TTC549 (cell line): ENCODE measurements around the gene LENG9.
"Not testable (repeated sequence)": the region's sequence is repeated elsewhere in the genome, so short reads cannot be mapped to it uniquely, and the experiment has no call there.

Experiments used
- FAIRE-seq: peaks from 2 replicates; lab custom pipeline; 2012; peaks lifted over from hg19 to GRCh38; lab: Jason Lieb, UNC

Gene LENG9

GRCh38 chr19:54478677-54479266, 15.2 kb upstream of the LENG9 start:
- no peak for FAIRE-seq

DNA sequence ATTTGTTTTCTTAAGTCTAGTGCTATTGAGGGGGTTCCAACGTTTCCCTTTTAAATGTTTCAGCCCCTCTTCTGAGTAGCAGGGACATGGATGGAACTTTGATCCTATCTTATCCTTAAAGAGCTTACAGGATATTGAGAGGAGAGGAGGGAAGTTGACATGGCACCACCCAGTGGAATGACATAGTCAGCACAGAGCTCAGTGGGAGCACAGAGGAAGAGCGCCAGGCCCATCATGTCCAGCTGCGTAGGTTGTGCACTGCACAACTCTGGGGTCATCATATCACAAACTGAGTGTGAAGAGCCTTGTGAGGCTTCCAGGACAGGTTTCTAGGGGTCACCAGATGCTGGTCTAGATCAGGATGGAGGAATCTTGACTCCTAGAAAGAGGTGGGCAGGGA, 14.1 kb upstream of the LENG9 start:
- FAIRE-seq, result no peak

GRCh38 chr19:54475706-54476105, 12.1 kb upstream of the LENG9 start:
- no peak for FAIRE-seq

DNA sequence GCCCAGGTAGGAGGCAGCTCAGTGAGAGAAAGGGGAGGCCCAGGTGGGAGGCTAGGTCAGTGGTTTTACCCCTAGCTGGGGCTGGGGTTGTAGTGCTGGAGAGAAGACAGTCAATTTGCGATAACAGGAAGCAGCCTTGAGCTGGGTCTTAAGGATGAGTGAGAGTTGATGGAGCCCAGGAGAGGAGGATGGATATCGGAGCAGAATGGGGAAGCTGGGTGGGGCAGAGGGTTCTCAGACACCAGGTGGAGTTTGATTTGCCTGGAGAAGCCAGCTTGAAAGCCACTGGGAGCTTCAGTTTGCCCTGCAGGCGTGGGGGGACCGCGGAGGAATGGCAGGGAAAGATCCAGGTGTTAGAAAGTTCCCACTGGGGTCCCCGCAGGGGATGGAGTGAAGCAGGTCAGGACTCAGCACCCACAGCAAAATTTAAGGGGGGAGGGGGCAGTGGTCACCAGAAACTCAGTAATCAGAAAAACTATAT, 10.4 kb upstream of the LENG9 start:
- no peak for FAIRE-seq

DNA sequence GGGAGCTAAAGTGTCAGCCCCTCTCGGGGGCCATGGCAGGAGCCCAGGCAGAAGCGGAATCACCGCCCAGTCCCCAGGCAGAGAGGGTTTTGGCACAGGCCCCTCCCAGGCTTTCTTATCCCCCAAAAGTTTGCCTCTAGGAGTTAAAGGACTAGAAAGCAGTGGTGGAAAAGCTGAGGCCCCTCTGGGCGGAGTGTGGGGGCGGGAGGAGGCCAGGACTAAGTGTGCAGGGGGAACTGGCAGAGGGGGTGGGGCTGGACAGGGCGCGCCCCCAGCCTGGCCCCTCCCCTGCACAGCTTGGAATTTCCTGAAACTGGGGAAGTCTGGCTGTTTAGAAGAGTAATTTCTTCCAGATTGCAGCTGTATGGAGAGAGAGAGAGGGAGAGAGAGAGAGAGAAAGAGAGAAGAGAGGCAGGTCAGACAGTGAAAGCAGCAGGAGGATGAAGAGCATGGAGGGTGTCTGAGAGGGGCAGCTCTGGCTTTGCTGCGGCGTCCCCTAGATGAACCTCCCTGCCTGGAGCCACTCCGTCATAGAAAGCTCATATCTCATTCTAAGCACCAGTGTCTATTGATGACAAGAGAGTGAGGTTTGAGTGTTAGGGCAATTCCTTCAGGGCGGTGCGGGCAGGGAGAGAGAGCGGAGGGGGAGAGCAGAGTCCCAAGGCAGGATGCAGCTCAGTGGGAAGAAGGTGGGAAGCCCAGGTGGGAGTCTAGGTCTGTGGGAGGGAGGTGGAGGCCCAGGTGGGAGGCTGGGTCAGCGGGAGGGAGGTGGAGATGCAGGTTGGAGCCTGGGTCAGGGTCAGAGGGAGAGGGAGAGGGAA, 9.7 kb upstream of the LENG9 start, which contains the start of gene CDC42EP5:
CDC42EP5 (minus strand) TSS at position 226 of the 821 bp plus-strand sequence. CDS start 7,749 bp downstream, outside the sequence.
- peak; percentile 70 for FAIRE-seq

DNA sequence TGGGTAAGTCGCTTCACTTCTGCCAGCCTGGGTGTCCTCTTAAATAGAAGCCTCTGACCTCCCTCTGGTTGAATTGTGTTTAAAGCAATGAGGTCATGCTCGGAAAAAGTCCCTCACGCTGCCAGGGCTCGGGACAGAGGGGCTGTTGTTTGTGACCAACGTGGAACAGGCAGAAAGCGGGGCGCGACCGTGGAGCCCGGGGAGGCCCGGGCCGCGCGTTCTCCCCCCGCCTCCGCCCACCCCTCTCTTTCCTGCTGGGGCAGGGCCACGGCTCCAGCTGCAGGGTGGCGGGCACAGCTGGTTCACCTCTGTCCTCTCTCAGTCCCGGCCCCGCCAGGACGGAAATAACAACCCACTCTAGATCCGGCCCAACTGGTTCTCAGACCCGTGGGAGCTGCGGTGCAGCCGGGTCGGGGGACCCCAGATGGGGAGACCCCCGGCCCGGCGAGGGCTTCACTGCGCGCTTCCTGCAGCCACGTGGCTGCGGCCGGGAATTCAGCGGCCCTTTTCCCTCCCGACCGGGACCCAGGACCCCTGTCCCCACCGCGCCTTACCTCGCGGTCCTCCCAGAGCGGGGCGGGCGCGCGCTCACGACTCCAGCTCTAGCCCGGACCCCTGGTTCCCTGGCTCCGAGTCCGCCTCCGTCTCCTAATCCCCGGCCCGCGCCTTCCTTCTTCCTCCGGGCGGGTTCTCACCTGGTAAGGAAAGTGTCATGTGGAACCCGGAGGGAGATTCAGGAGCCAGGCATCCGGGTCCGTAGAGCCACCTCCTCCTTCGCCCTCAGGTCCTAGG, 7.6 kb upstream of the LENG9 start:
- no peak for FAIRE-seq

DNA sequence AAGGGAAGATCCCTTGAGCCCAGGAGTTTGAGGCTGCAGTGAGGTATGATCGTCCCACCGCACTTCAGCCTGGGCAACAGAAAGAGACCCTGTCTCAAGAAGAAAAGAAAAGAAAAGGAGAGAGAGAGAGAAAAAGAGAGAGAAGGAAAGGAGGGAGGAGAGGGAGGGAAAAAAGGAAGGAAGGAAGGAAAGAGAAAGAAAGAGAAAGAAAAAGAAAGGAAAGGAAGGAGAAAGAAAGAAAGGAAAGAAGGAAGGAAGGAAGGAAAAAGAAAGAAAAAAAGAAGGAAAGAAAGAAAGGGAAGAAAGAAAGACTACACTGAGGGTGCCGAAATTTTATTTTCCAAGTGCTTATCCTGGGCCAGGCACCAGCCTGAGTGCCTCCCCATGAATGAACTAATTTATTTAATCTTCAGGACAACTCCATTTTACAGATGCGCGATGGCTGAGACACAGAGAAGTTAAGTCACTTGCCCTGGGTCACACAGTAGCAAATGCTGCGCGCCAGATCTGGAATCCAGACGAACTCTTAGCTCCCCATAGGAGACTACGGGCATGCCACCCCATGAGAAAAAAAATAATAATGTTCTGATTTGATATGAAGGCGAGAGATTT, 6.8 kb upstream of the LENG9 start:
- no peak for FAIRE-seq

GRCh38 chr19:54469496-54469934, 5.9 kb upstream of the LENG9 start:
- FAIRE-seq, result no peak

DNA sequence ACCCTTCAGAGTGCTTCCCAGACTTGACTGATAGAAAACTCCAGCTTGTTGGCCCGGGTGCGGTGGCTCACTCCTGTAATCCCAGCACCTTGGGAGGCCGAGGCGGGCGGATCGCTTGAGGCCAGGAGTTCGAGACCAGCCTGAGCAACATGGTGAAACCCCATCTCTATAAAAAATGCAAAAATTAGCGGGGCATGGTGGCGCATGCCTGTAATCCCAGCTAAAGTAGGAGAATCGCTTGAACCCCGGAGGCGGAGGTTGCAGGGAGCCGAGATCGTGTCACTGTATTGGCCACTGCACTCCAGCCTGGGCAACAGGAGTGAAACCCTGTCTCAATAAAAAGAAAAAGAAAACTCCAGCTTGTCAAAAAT, 2.5 kb upstream of the LENG9 start:
- not testable (repeated sequence) for FAIRE-seq

GRCh38 chr19:54465426-54466109, 2.0 kb upstream of the LENG9 start:
- FAIRE-seq, result no peak

DNA sequence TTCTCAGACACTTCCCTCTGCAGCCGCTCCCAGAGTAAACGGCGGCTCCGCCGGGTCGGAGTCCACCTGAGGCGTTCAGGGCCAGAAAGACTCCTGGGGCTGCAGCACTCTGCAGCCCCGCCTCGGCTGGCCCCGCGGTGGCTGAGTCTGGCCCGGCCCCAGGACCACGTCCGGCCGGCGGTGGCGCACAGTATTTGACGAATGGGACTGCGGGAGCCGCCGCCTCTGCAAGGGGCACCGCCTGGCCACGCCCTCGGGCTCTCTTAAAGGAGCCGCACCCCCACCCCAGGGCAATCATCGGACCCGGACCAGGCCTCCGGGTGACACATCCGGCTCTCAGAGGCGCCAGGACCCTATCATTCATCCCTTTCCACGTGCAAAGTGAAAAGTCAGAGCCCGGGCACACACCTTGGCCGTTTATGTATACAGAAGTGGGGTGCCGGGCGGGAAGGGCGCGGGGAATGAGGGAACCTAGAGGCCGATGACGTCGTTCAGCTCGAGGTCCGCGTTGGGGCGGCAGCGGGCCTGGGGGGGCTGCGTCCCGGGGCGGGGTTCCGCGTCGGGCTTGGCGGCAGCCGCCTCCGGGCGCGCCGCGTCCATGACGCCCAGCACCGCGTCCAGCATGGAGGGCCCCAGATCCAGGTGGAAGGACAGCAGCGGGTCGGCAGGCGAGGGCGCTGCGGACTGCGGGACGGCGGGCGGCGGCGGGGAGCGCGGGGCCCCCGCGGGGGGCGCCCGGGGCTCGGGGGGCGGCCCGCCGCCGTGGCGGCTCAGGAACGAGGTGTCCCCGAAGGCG, 1.2 kb upstream of the LENG9 start:
- no peak for FAIRE-seq

DNA sequence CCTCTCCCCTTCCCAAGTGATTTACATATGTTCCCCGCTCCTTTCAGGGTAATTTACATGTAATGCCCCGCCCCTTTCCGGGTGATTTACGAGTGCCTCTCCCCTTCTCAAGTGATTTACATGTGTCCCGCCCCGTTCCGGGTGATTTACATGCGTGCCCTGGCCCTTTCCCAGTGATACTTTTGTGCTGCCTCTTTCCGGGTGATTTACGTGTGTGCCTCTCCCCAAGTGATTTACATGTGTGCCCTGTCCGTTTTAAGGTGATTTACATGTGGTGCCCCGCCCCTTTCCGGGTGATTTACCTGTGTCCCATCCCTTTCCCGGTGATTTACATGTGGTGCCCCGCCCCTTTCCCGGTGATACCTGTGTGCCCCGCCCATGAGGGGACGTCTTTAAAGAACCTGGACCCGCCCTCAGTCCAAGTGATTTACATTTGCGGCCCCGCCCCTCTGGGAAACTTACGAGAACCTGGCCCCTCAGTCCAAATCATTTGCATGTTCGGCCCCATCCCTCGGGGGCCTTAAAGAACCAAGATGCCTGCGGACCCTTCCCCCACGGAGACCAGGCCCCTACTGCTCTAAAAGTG, 559 bp upstream of the LENG9 start:
- no peak for FAIRE-seq

GRCh38 chr19:54462655-54463530, 685 bp downstream of the LENG9 start:
- FAIRE-seq, result no peak

GRCh38 chr19:54462047-54462654, 1.4 kb downstream of the LENG9 start:
- no peak for FAIRE-seq

DNA sequence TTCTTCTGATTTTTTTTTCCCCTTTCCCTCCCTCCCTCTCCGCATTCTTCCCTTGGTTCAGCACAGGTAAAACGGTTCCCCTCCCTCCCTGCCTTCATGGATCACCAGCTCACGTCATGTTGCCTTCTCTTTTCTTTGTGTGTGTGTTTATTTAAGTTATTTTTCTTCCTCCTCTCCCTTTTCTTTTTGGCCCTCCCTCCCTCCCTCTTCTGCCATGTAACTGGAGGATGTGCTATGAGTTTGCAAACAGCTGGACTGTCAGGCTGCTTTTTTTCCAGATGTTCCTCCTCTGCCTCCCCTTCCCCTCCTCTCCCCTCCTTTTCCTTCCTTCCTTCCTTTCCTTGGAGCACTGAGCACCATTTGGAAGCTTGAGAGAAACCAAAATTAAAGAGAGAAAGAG, 2.0 kb downstream of the LENG9 start:
- no peak for FAIRE-seq

DNA sequence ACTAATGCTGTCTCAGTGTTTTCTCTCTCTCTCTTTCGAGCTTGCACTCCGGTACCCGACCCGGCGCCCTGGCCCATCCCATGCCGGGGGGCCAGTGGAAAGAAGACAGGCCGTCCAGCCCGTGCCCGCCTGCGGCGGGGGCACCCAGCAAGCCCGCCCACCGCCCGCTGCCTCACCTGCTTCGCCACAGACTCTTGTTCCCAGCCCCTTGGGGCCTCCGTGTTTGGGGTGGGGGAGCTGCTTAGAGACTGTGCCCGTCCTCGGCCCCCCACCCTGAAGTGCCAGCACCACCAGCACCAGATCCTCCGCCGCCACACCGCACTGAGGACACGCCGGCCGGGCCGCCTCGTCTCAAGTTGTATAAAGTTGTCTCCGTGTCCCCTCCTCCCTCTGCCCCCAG, 2.4 kb downstream of the LENG9 start:
- no peak for FAIRE-seq

DNA sequence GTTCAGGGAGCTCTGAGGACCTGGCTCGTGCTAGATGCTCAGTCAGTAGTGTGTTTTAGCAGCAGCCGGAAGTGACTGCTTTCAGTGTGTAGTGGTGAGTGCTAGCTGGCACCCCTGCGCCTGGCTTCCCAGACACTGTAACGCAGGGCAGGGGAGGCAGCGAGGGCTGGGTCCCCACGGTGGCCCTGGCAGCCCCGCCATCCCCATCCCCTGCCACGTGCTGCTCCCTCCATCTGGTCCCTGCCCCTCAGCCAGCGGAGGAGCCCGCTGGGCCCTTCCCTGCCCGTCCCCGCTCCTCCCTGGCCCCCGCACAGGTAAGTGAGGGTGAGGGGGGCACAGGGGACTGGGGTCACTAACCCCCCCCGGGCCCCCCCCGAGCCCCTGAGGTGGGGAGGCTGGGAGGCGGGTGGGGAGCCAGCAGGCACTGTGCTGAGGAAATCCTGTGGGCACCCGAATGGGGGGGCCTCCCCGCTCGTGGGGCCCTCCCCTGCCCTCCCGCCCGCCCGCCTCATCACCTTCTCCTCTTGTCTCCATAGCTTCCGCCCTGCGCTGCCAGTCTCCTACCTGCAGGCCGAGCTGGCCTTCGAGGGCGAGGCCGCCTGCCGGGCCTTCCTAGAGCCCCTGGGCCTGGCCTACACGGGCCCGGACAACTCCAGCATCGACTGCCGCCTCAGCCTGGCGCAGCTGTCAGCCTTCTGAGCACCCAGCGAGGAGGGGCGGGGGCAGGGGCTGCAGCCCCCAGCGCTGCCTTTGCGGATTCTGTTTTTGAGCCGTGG, 3.2 kb downstream of the LENG9 start:
- FAIRE-seq, result no peak
